Suprapubic skin (tissue), 3 donors: Measurements from ENCODE around the gene THEM5.

Experiments
- EP300 ChIP-seq: sonication (generic); formaldehyde crosslinking; IDR thresholded peaks from one replicate; pipeline ENCODE4 v1.6.1; 2017; ENCODE audit warnings: antibody characterized with exemption
- POLR2A ChIP-seq, 2 donors: fragments of 450-650 bp; IDR thresholded peaks; one replicate each; pipeline ENCODE4 v1.6.1; 2017; ENCODE audit warnings: antibody characterized with exemption in 2 of 2, mild to moderate bottlenecking in 2 of 2, moderate library complexity in 2 of 2
- TF ChIP-seq, protein P1 (sequence below), 2 donors: fragments of 200-600 bp in 1 of 2; fragments of 450-650 bp in 1 of 2; sonication (generic) in 1 of 2; IDR thresholded peaks; one replicate each; pipeline ENCODE4 v1.5.1; 2016 to 2019; ENCODE audit warnings: antibody characterized with exemption in 2 of 2, mild to moderate bottlenecking in 1 of 2, moderate library complexity in 1 of 2

- TF ChIP-seq POLR2A (IDR thresholded peaks at IDR 0.05) (no peak), EP300 (no peak)
- TF ChIP-seq, protein P1, sequence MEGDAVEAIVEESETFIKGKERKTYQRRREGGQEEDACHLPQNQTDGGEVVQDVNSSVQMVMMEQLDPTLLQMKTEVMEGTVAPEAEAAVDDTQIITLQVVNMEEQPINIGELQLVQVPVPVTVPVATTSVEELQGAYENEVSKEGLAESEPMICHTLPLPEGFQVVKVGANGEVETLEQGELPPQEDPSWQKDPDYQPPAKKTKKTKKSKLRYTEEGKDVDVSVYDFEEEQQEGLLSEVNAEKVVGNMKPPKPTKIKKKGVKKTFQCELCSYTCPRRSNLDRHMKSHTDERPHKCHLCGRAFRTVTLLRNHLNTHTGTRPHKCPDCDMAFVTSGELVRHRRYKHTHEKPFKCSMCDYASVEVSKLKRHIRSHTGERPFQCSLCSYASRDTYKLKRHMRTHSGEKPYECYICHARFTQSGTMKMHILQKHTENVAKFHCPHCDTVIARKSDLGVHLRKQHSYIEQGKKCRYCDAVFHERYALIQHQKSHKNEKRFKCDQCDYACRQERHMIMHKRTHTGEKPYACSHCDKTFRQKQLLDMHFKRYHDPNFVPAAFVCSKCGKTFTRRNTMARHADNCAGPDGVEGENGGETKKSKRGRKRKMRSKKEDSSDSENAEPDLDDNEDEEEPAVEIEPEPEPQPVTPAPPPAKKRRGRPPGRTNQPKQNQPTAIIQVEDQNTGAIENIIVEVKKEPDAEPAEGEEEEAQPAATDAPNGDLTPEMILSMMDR (IDR thresholded peaks at IDR 0.05) = no peak
These were observed 10.9 kb upstream of the THEM5 start for GRCh38 chr1:151864411-151864810.
